ENCODE results near the gene EHMT1. TPM values are rescaled to one million over a fixed set of nuclear protein-coding genes. Genes with fewer than 3 reads are reported as not detected.

Gene EHMT1
- total RNA-seq, 1 experiment from 2014 or later, result 63.9 TPM

GRCh38 chr9:137851516-137852267 lies 232.9 kb downstream of the EHMT1 start:
- Histone ChIP-seq H3K4me3 (ENCODE audit: low read depth in 2 of 2, low read length in 2 of 2) (no peak overlapping the region), H3K27me3 (ENCODE audit: control insufficient read depth, insufficient read depth, low read length) (no peaks in the 10 kb centered on the region), H3K4me1 (ENCODE audit: control insufficient read depth, insufficient read depth, low read length) (no peaks in the 10 kb centered on the region), H3K36me3 (ENCODE audit: control insufficient read depth, insufficient read depth, low read length) (no peaks in the 10 kb centered on the region), H3K27ac (ENCODE audit: low read length) (no peak overlapping the region), H3K9me3 (ENCODE audit: control insufficient read depth, insufficient read depth, low read depth, low read length) (no peaks in the 10 kb centered on the region)
- in situ Hi-C loops (cut with HindIII; ENCODE audit: low pct_unique_long_range_greater_than_20kb, low sequenced_read_pairs) (no loop called here), intact Hi-C loops (cut with micrococcal nuclease; ENCODE audit: unreplicated experiment) (no loop called here)
- no TSS peak for BruUV-seq (replicated peaks)
- ChIA-PET CTCF (no interaction called here), POLR2A (no interaction called here)
- no peak for ATAC-seq
- TF ChIP-seq SIN3A (IDR thresholded peaks at IDR 0.05; ENCODE audit: borderline replicate concordance, insufficient read depth, low read depth, low read length) (no peak), REST (IDR thresholded peaks at IDR 0.05; ENCODE audit: insufficient read depth in 1 of 2, low read depth in 2 of 2, low read length in 1 of 2) (no peak), POLR2AphosphoS5 (IDR thresholded peaks at IDR 0.05; ENCODE audit: low read depth, low read length) (no peak), CTCF (IDR thresholded peaks at IDR 0.05) (no peak), TCF7L2 (IDR thresholded peaks at IDR 0.05; ENCODE audit: low read depth, low read length) (no peak)
- DNase-seq (ENCODE audit: low read depth, low spot score), result no peak

- TF ChIP-seq TCF7L2 (IDR thresholded peaks at IDR 0.05; ENCODE audit: low read depth, low read length), result no peak
- TF ChIP-seq CTCF (IDR thresholded peaks at IDR 0.05), result no peak
- TF ChIP-seq SIN3A (IDR thresholded peaks at IDR 0.05; ENCODE audit: borderline replicate concordance, insufficient read depth, low read depth, low read length), result no peak
- TF ChIP-seq REST (IDR thresholded peaks at IDR 0.05; ENCODE audit: insufficient read depth in 1 of 2, low read depth in 2 of 2, low read length in 1 of 2), result no peak
- TF ChIP-seq POLR2AphosphoS5 (IDR thresholded peaks at IDR 0.05; ENCODE audit: low read depth, low read length), result no peak
- ATAC-seq (no peak), DNase-seq (ENCODE audit: low read depth, low spot score) (no peak)
- in situ Hi-C loops (cut with HindIII; ENCODE audit: low pct_unique_long_range_greater_than_20kb, low sequenced_read_pairs) (no loop called here), intact Hi-C loops (cut with micrococcal nuclease; ENCODE audit: unreplicated experiment) (no loop called here)
- no TSS peak for BruUV-seq (replicated peaks)
- H3K27ac ChIP-seq (ENCODE audit: low read length), result no peak overlapping the region
- ChIA-PET CTCF (no interaction called here), POLR2A (no interaction called here)
- no peak overlapping the region for H3K4me3 ChIP-seq (ENCODE audit: low read depth in 2 of 2, low read length in 2 of 2)
- H3K27me3 ChIP-seq (ENCODE audit: control insufficient read depth, insufficient read depth, low read length), result no peaks in the 10 kb centered on the region
- no peaks in the 10 kb centered on the region for H3K36me3 ChIP-seq (ENCODE audit: control insufficient read depth, insufficient read depth, low read length)
- no peaks in the 10 kb centered on the region for H3K9me3 ChIP-seq (ENCODE audit: control insufficient read depth, insufficient read depth, low read depth, low read length)
- no peaks in the 10 kb centered on the region for H3K4me1 ChIP-seq (ENCODE audit: control insufficient read depth, insufficient read depth, low read length)
These were observed 234.7 kb downstream of the EHMT1 start for GRCh38 chr9:137853392-137853995.

Data from Panc1 (cell line).